Fibroblast of pulmonary artery (primary cell): Measurements from ENCODE around the gene NRF1.

Experiments
- DNase-seq: peaks from one replicate; pipeline ENCODE4 v3.0.0-alpha.2; 2010; ENCODE audit warnings: low read depth
- H3K4me3 ChIP-seq: replicated peaks from 2 replicates; pipeline ENCODE4 v1.5.1; 2011; ENCODE audit warnings: low read depth, mild to moderate bottlenecking, control low read depth, low read length, moderate library complexity
- CTCF ChIP-seq: IDR thresholded peaks from 2 replicates; pipeline ENCODE4 v1.5.1; 2011; ENCODE audit warnings: mild to moderate bottlenecking, control low read depth, low read length, inconsistent platforms; ENCODE audit errors: missing control alignments

Gene NRF1

GRCh38 chr7:129780974-129781927, 169.7 kb downstream of the NRF1 start:
- no peak for DNase-seq
- no peak overlapping the region for H3K4me3 ChIP-seq
- no peak for TF ChIP-seq CTCF

GRCh38 chr7:129781928-129782817, 170.7 kb downstream of the NRF1 start:
- no peak overlapping the region for H3K4me3 ChIP-seq
- no peak for DNase-seq
- no peak for TF ChIP-seq CTCF

GRCh38 chr7:129782818-129783583, 171.5 kb downstream of the NRF1 start:
- no peak for TF ChIP-seq CTCF
- no peak overlapping the region for H3K4me3 ChIP-seq
- no peak for DNase-seq

DNA sequence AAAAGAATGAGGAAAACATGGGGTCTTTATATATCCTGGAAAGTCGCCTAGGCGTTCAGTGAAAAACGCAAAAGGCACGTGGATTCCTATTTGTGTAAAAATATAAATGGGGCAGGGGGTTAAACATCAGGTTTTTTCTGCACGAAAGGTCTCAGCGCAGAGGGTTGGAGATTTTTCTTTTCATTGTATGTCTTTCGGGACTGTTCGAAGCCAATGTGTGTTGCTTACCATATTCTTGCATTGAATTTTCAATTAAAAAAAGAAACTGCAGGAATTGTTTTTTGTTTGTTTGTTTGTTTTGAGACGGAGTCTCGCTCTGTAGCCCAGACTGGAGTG, 172.0 kb downstream of the NRF1 start:
- DNase-seq = no peak
- no peak for TF ChIP-seq CTCF
- H3K4me3 ChIP-seq = no peak overlapping the region

GRCh38 chr7:129784437-129784782, 172.9 kb downstream of the NRF1 start:
- no peak for TF ChIP-seq CTCF
- no peak overlapping the region for H3K4me3 ChIP-seq
- DNase-seq = no peak

DNA sequence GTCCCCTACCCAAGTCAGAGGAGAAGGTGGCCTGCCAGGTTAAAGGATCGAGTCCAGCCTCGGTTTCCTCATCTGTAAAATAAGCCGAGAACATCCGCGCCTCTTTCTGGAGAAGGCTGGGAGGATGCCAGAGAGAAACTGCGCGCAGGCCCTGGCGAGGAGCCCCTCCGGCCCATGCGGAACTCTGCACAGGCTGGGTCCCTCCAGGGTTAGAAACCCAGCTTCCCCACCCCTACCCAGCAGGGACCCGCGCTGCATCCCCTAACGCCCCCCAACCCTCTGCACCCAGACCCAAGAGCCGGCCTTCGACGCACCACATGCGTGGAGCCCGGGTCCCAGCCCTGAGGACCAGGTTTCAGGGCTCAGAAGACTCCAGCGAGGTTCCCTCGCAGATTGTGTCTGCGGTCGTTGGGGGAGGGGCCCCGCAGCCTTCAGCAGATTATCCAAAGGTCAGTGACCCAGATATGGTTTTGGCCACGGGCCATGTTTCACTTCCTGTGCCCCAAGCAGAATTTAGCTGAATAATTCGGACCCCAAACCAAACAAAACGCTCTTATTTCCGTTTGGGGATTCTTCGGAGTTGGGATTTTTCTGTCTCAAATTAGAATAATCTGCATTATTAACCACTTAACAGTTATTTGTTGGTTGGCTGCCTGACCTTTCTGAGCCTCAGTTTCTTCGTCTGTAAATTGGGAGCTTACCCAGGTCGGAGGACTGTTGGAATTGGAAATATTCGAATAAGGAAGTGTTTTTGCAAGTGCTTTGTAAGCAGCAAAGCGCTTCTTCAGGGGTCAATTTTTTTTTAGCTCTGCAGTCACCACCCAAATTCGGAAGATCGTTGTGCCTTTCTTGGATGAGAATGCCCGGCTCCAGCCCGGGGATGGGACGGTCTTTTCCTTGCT, 173.5 kb downstream of the NRF1 start:
- DNase-seq = no peak
- no peak for TF ChIP-seq CTCF
- no peak overlapping the region for H3K4me3 ChIP-seq
